Hepatocyte (in vitro differentiated cells): ENCODE data around the gene SH3PXD2A.

Experiments
- CTCF ChIP-seq: fragments of 200-600 bp; sonication (generic); IDR thresholded peaks from 2 replicates; pipeline ENCODE4 v1.5.1; 2016; ENCODE audit warnings: antibody characterized with exemption, mild to moderate bottlenecking; ENCODE audit not compliant: poor library complexity
- EZH2 ChIP-seq: fragments of 200-600 bp; sonication (generic); IDR thresholded peaks from 2 replicates; pipeline ENCODE4 v1.6.1; 2016; ENCODE audit warnings: antibody characterized with exemption, mild to moderate bottlenecking, borderline replicate concordance

GRCh38 chr10:103729851-103730250 is 125.5 kb downstream of the SH3PXD2A start:
- TF ChIP-seq CTCF: no peak
- TF ChIP-seq EZH2: no peak
